NOMO-1 treated with DMSO at 0.1 percent for 48 hours (cell line): ENCODE results near the gene FBXW5.

Experiments used
- DNase-seq: peaks from one replicate; lab custom pipeline; 2025; ENCODE audit not compliant: unreplicated experiment; lab: John Stamatoyannopoulos, UW

Gene FBXW5, protein sequence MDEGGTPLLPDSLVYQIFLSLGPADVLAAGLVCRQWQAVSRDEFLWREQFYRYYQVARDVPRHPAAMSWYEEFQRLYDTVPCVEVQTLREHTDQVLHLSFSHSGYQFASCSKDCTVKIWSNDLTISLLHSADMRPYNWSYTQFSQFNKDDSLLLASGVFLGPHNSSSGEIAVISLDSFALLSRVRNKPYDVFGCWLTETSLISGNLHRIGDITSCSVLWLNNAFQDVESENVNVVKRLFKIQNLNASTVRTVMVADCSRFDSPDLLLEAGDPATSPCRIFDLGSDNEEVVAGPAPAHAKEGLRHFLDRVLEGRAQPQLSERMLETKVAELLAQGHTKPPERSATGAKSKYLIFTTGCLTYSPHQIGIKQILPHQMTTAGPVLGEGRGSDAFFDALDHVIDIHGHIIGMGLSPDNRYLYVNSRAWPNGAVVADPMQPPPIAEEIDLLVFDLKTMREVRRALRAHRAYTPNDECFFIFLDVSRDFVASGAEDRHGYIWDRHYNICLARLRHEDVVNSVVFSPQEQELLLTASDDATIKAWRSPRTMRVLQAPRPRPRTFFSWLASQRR

DNA sequence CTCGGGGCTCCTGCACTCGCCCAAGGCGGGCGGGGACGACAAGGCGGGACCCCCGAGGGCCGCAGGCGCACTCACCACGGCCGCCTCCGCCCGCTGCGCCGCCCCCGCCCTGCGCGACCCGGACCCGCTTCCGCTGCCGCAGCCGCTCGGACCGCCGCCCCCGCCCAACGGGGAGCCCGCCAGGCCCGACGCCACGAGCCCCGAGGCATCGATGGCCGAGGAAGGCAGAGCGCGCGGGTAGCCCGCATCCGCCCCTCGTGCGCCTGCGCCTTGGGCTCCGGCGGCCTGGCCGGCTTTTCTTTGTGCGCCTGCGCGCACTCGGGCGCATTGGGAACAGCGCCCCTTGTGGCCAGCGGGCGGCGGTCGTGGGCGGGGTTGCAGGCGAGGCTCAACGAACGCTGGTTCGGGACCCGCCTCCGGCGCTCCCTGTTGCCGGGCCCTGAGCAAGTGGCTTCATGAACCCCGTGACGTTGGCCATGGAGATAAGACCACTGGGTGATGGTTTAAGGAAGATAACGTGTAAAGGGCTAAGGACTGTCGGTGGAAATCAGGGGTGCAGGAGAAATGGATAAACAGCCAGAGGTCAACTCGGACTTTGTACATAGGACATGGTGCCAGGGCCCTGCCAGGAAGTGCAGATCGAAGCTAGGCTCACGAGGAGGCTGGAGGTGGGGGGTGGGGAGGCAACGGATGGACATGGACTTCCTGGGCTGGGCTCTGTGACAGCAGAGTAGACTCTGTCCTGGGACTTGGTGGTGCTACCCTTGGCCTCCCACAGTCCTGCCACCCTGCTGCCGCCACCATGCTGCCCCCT lies at the start of gene FBXW5, which contains the start of gene C8G:
Gene FBXW5, minus strand, starts transcription at position 220 of the 814 bp plus-strand sequence. CDS start 655 bp downstream, outside the sequence.
Gene C8G, plus strand, starts transcription at position 725 of the 814 bp plus-strand sequence. Its CDS starts 78 bp downstream, at position 803.
- DNase-seq = peak; percentile 97

DNA sequence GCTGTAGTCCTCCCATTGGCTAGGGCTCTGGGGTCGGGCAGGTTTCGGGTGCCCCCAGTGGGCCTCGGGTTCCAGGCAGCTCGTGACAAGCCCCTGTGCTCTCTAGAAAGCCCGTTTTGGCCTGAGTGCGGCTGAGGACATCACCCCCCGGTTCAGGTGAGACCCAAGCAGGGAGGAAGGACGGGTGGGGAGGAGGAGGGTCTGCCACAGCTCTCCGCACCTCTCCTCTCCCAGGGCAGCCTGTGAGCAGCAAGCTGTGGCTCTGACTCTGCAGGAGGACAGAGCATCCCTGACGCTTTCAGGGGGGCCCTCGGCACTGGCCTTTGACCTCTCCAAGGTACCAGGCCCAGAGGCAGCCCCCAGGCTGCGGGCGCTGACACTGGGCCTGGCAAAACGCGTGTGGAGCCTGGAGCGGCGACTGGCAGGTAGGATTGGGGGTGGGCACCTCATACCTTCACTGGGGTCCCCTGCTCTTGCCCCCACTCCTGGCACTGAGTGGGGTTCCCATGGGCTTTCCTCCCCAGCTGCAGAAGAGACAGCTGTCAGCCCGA lies 48.4 kb upstream of the FBXW5 start:
- no peak for DNase-seq

DNA sequence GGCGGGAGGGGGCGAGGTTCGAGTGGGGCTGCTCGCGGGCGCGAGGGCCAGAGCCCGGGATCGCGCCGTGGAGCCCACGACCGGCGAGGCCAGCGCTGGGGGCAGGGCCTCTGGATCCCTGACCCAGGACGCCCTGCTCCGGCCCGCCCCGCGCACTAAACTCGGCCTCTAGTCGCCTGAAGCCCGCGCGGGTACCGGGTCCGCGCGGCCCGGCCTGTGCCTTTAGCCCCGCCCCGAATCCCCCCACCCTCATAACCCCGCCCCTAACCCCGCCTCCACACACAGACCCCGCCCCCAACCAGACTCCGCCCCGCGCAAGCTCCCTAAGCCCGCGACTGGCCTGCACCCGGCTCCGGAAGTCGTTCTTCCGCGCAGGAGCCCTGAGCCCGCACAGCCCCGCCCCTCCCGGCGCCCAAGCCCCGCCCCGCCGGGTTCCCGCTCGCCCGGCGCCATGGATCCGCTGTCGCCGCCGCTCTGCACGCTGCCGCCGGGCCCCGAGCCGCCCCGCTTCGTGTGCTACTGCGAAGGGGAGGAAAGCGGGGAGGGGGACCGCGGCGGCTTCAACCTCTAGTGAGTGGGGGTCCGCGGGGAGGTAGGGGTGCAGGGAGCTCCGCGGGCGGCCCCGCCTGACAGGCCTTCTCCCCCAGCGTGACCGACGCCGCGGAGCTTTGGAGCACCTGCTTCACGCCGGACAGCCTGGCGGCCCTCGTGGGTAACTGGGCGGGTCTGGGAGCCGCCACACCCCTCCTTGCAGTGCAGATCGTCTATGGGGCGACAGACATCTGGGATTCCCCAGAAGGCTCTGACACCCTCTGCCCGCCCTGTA lies 47.7 kb upstream of the FBXW5 start, which contains the start of gene PAXX:
Gene PAXX, plus strand, starts transcription at position 430 of the 826 bp plus-strand sequence. Its CDS starts 22 bp downstream, at position 452.
- DNase-seq = peak; percentile 94

GRCh38 chr9:136990242-136990911 lies 45.8 kb upstream of the FBXW5 start:
- no peak for DNase-seq

DNA sequence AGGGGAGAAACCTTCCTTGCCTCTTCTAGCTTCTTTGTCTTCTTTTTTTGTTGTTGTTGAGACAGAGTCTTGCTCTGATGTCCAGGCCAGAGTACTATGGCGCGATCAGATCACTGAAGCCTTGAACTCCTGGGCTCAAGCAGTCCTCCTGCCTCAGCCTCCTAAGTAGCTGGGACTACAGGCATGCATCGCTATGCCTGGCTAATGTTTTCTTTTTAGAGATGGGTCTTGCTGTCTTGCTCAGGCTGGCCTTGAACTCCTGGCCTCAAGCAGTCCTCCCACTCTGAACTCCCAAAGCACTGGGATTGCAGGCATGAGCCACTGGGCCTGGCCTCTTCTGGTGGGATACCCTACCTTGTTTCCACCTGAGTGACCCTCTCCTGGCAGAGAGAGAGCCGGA lies 44.3 kb upstream of the FBXW5 start:
- DNase-seq = no peak

- no peak for DNase-seq
These were observed 41.3 kb upstream of the FBXW5 start for GRCh38 chr9:136985853-136986252.

GRCh38 chr9:136985027-136985602 lies 40.6 kb upstream of the FBXW5 start:
- no peak for DNase-seq

DNA sequence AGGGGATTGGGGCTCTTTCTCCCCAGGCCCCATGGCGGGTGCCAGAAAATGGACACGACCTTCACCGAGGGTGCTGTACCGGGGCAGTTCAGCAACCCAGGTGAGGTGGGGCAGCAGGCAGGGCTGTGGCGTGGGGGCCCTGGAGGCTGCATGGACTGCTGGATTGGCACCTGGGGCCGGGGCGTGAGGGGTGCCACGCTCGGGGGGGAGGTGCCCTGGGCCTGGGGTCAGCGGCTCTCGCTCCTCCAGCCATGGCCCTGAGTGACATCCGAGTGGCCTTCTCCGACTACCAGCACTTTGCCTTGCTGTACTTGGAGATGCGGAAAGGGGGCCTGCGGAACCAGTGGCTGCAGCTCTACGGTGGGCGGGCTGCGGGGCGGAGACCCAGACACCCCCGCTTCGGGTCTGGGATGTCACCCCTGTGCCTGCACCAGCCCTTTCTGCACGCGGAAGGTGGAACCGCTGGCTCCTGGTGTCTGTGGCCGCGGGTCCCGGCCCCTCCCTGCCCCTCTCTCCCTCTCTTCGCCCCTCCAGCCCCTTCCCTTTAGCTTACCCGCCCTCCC lies 40.0 kb upstream of the FBXW5 start:
- DNase-seq = no peak

GRCh38 chr9:136983656-136984314 lies 39.2 kb upstream of the FBXW5 start:
- DNase-seq = no peak

DNA sequence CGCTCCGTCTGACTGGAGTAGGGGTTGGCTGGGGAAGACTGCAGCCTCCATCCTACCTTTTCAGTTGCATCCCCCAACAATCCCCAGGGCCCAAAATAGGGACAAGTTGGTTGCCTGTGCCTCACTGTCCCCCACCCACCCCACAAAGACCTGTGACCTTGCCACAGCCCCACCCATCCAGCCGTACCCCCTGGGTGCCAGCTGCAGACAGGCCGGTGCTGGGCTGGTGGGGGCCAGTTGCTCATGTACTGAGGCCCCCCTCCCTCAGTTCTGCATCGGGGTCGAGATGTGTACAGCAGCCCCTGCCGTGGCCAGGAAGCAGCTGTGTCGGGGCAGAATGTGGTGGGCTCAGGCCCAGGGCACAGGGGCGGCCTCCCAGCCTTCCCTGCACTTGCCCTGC lies 38.6 kb upstream of the FBXW5 start:
- no peak for DNase-seq

GRCh38 chr9:136982232-136983051 lies 37.9 kb upstream of the FBXW5 start, which contains the start of gene LCNL1:
TSS of gene LCNL1 (plus strand) at chr9:136982993. CDS start at chr9:136983587, 594 bp downstream.
- DNase-seq = no peak

DNA sequence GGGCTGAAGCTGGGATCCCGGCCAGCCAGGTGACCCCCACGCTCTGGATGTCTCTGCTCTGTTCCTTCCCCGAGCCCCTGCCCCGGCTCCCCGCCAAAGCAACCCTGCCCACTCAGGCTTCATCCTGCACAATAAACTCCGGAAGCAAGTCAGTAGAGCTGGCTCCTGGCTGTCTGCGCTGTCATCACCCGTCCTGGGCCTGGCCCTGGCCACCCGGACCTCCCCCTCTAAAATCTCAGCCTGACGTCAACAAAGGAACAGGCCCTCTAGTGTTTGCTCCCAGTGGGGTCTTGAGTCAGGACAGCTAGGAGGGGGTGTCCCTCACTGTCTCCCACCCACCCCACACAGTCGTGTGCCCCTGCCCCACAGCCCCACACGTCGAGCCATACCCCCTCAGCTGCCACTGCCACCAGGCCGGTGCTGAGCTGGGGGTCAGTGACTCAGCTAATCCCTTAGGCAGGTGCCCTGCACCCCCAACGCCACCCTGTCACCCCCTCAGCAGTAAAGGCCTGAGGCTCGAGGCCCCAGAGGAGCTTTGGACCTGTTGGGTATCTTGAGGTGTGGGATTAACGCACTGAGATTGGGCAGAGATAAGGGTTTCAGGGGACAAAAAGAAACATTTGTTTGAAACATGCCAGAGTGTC lies 37.2 kb upstream of the FBXW5 start:
- no peak for DNase-seq

DNA sequence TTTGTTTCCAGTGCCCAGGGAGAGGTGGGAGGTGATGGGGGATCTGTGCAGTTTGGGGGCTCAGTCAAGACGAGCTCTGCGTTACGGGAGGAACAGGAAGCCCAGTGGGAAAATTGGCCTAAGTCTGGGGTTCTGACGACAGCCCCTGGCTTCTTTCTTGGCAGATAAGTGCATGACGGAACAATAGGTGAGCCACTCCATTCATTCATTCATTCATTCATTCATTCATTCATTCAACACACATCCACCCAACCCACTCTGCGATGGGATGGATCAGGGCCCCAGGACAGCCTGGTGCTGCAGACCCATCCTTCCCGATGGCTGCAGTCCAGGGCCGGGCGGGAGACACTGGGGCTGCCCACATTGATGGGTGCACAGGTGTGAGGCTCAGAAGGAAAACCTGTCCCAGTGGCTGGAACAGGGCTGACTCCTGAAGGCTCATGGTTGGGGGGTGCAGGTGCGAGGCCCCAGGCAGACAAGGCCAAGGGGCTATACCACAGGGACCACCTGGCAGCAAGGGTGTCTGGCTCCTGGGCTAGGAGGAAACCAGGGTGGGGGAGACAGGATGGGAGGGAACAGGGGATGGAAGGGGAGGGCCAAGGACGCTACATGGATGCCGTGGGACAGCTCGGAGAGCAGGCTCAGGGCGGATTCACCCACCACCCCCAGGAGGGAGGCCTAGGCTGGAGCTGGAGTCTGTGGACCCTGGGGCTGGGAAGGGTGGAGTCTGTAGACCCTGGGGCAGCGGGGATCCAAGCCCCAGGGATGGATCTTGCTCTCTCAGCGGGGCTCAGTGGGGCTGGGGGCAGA lies 36.3 kb upstream of the FBXW5 start:
- DNase-seq = no peak

GRCh38 chr9:136979769-136980587 lies 35.4 kb upstream of the FBXW5 start:
- no peak for DNase-seq

DNA sequence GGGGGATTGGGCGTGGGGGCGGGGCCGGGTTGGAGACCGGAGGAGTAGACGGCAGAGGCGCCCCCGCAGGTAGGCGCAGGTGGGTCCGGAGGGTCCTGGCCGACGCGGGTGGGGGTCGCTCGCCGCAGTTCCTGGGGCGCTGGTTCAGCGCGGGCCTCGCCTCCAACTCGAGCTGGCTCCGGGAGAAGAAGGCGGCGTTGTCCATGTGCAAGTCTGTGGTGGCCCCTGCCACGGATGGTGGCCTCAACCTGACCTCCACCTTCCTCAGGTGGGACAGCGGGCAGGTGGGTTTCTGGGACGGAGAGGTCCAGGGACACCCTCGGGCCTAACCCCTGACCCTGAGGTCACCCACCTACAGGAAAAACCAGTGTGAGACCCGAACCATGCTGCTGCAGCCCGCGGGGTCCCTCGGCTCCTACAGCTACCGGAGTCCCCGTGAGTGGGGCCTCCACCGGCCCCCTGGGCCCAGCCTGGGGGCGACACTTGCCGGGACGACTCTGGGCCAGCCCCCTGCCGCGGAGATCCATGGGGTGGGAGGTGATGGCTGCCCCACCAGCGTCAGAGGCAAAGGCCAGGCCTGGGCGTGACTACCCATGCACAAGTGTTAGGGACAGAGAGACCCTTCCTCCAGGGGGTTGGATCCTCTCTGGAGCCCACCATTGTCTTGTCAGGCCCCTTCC lies 34.5 kb upstream of the FBXW5 start:
- DNase-seq = no peak
